Measurements from ENCODE around the gene LRRC75A. TPM values are rescaled to one million over a fixed set of nuclear protein-coding genes. Genes with fewer than 3 reads are reported as not detected.

Gene LRRC75A
- total and polyA plus RNA-seq, 2 donors (not counting 3 experiments of a cell fraction or from before 2014, with no cell fraction given), result 3.7 to 6.1 TPM

DNA sequence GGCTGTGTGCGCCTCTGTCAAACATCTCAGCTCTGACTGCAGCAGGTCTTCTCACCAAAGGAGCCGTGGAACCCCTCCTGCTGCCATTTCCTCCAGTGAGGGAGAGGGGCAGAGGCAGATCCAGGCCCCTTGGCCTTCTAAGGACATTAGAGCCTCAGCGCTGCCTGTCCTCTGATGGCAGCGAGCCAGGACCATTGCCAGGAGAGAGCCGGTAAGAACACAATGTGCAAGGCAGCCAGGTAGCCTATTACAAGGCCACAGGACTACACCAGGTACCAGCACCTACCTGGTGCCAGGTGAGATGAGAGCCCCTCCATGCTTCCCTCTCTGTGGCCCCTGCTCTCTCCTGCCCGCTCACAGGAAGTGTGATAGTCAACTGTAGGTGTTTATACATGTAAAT, 11.0 kb downstream of the LRRC75A start:
- no peak overlapping the region for H3K4me3 ChIP-seq (replicated peaks in 1 of 3; ENCODE audit: insufficient read depth in 1 of 3, low read depth in 1 of 3, low read length in 3 of 3)
- H2AFZ ChIP-seq (ENCODE audit: low read depth, low read length), result no peak overlapping the region
- no peak overlapping the region for H3K4me2 ChIP-seq (ENCODE audit: insufficient read depth, low read length)
- FAIRE-seq (no peak), DNase-seq (ENCODE audit: low read depth, low spot score) (no peak)
- no peak overlapping the region for H3K27ac ChIP-seq (ENCODE audit: insufficient read depth, low read depth, low read length)
- TF ChIP-seq, protein P1, sequence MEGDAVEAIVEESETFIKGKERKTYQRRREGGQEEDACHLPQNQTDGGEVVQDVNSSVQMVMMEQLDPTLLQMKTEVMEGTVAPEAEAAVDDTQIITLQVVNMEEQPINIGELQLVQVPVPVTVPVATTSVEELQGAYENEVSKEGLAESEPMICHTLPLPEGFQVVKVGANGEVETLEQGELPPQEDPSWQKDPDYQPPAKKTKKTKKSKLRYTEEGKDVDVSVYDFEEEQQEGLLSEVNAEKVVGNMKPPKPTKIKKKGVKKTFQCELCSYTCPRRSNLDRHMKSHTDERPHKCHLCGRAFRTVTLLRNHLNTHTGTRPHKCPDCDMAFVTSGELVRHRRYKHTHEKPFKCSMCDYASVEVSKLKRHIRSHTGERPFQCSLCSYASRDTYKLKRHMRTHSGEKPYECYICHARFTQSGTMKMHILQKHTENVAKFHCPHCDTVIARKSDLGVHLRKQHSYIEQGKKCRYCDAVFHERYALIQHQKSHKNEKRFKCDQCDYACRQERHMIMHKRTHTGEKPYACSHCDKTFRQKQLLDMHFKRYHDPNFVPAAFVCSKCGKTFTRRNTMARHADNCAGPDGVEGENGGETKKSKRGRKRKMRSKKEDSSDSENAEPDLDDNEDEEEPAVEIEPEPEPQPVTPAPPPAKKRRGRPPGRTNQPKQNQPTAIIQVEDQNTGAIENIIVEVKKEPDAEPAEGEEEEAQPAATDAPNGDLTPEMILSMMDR (IDR thresholded peaks at IDR 0.05; ENCODE audit: extremely low read depth in 1 of 2, insufficient read depth in 1 of 2, low read depth in 1 of 2, low read length in 2 of 2), result no peak
- peaks cover 24% of the 10 kb centered on the region for H3K4me1 ChIP-seq (ENCODE audit: control insufficient read depth, extremely low read depth, insufficient read depth, low read length)
- no peaks in the 10 kb centered on the region for H3K79me2 ChIP-seq (ENCODE audit: control insufficient read depth, insufficient read depth, low read length)
- H3K36me3 ChIP-seq (ENCODE audit: control insufficient read depth in 2 of 2, extremely low read depth in 1 of 2, insufficient read depth in 2 of 2, low read length in 2 of 2), result no peaks in the 10 kb centered on the region
- POLR2A ChIA-PET, result no interaction called here
- H3K9me1 ChIP-seq (replicated peaks; ENCODE audit: control insufficient read depth, extremely low read depth, insufficient read depth, low read length), result no peaks in the 10 kb centered on the region
- no peak overlapping the region for H3K9ac ChIP-seq (replicated peaks; ENCODE audit: extremely low read depth, insufficient read depth, low read length)
- H3K27me3 ChIP-seq (ENCODE audit: control insufficient read depth in 2 of 2, insufficient read depth in 2 of 2, low read length in 2 of 2), result no peaks in the 10 kb centered on the region
- intact Hi-C loops (cut with micrococcal nuclease) (no loop called here), dilution Hi-C loops (cut with MboI; ENCODE audit: extremely low pct_ligation_motif_present, low sequenced_read_pairs) (no loop called here)
- CTCF ChIA-PET, result no interaction called here
- BruUV-seq (replicated peaks), result no TSS peak
- H3K9me3 ChIP-seq (replicated peaks; ENCODE audit: control insufficient read depth, insufficient read depth, low read length), result no peaks in the 10 kb centered on the region
- H4K20me1 ChIP-seq (replicated peaks; ENCODE audit: control insufficient read depth, extremely low read depth, insufficient read depth, low read length), result no peaks in the 10 kb centered on the region

DNA sequence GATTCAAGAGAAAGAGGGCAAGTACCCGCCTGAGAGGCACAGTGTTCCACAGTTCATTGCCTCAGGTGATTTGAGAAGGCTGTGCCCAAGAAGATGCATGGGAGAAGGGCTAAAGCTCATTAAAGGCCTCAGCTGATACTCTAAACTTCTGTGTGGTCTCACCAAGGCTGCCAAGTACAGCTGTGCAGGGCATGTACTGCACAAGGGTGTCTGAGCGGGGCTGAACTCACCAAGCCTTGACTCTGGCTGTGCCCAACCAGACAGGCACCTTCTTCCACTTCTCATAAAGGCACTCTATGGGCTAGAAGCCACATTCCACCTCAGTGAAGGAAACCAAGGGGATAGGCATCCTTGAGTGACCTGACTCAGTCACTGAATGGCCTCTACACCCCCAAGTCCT, 12.7 kb downstream of the LRRC75A start:
- Histone ChIP-seq H4K20me1 (replicated peaks; ENCODE audit: control insufficient read depth, extremely low read depth, insufficient read depth, low read length) (no peaks in the 10 kb centered on the region), H3K9me3 (replicated peaks; ENCODE audit: control insufficient read depth, insufficient read depth, low read length) (no peaks in the 10 kb centered on the region), H2AFZ (ENCODE audit: low read depth, low read length) (no peak overlapping the region), H3K27ac (ENCODE audit: insufficient read depth, low read depth, low read length) (no peak overlapping the region), H3K4me3 (replicated peaks in 1 of 3; ENCODE audit: insufficient read depth in 1 of 3, low read depth in 1 of 3, low read length in 3 of 3) (no peak overlapping the region), H3K27me3 (ENCODE audit: control insufficient read depth in 2 of 2, insufficient read depth in 2 of 2, low read length in 2 of 2) (no peaks in the 10 kb centered on the region), H3K9ac (replicated peaks; ENCODE audit: extremely low read depth, insufficient read depth, low read length) (no peak overlapping the region), H3K4me1 (ENCODE audit: control insufficient read depth, extremely low read depth, insufficient read depth, low read length) (peaks cover 8% of the 10 kb centered on the region), H3K4me2 (ENCODE audit: insufficient read depth, low read length) (no peak overlapping the region), H3K79me2 (ENCODE audit: control insufficient read depth, insufficient read depth, low read length) (no peaks in the 10 kb centered on the region), H3K9me1 (replicated peaks; ENCODE audit: control insufficient read depth, extremely low read depth, insufficient read depth, low read length) (no peaks in the 10 kb centered on the region), H3K36me3 (ENCODE audit: control insufficient read depth in 2 of 2, extremely low read depth in 1 of 2, insufficient read depth in 2 of 2, low read length in 2 of 2) (no peaks in the 10 kb centered on the region)
- FAIRE-seq (no peak), DNase-seq (ENCODE audit: low read depth, low spot score) (no peak)
- intact Hi-C loops (cut with micrococcal nuclease), result no loop called here
- TF ChIP-seq JUN (IDR thresholded peaks at IDR 0.05; ENCODE audit: borderline replicate concordance, insufficient read depth, insufficient read length, low read depth) (no peak), MYC (IDR thresholded peaks at IDR 0.05; ENCODE audit: low read depth, low read length) (no peak), POLR2A (IDR thresholded peaks at IDR 0.05; ENCODE audit: low read depth, low read length) (no peak), FOS (IDR thresholded peaks at IDR 0.05; ENCODE audit: borderline replicate concordance, insufficient read depth, low read length) (no peak), GATA2 (IDR thresholded peaks at IDR 0.05; ENCODE audit: insufficient read depth, insufficient read length, low read depth, low read length) (no peak), POLR2AphosphoS5 (IDR thresholded peaks at IDR 0.05; ENCODE audit: insufficient read depth, low read depth, low read length) (no peak), EZH2 (IDR thresholded peaks at IDR 0.05; ENCODE audit: borderline replicate concordance, low read depth, low read length, severe bottlenecking) (no peak)
- TF ChIP-seq, protein P1 (IDR thresholded peaks at IDR 0.05; ENCODE audit: extremely low read depth in 1 of 2, insufficient read depth in 1 of 2, low read depth in 1 of 2, low read length in 2 of 2), result no peak
- TF ChIP-seq, protein P2, sequence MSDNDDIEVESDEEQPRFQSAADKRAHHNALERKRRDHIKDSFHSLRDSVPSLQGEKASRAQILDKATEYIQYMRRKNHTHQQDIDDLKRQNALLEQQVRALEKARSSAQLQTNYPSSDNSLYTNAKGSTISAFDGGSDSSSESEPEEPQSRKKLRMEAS (IDR thresholded peaks at IDR 0.05; ENCODE audit: insufficient read depth, insufficient read length), result no peak
- ChIA-PET POLR2A (no interaction called here), CTCF (interaction anchor here (0.7 to 1.6 kb wide), 3 partner anchors 9 to 51 kb away, joined by 3 to 4 read pairs (median 3); no protein-coding TSS in a partner anchor)
- no TSS peak for BruUV-seq (replicated peaks)
- dilution Hi-C loops (cut with MboI; ENCODE audit: extremely low pct_ligation_motif_present, low sequenced_read_pairs), result no loop called here

Measured in endothelial cell of umbilical vein (primary cell).